ENCODE data around the gene ARFGAP3.

Gene ARFGAP3

DNA sequence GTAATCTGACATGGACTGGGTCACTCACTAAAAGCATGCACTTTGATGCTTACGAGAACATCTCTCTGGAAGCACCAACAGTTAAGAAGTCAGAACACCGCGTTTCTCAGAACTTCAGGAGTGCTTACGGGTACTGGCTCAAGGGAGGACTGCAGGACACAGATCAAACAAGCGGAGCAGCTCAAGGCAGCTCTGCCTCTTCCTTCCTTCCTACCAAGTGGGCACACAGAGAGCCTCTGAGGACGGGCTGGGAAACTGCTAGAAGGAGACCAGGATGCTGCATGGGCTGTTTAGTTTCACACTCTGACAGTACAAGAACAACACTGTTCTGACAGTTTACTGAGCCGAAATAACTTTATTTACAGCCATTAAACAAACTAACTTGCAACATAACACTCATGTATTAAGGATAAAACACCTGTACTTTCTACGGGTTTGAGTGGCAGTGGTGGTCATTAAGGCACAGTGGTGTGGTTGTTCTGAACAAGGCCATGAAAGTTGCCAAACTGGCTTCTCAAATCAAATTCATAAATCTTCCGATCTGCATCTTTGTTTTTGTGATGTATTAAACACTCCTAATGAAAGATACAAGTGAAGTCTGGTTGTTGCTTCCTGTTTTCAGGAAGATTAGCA is 37.5 kb downstream of the ARFGAP3 start:
- DNase-seq, result no peak

DNA sequence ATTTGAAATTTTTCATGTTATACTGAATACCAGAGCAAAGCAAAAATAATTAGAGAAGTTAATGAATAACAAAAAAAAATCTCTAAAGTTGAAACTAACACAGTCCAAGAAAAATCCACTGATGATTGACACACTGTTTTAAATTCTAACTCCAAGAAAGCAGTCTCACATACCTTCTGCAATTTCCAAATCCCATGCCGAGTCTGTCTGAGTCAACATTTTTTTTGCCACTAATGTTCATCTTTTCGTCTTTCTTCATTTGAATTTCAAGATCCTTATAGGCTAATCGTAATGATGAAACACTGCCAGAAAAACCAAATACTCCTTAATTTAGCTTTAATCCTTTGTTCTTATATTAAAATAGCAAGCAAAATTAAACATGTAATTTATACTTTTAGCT is 39.5 kb downstream of the ARFGAP3 start:
- DNase-seq, result no peak

DNA sequence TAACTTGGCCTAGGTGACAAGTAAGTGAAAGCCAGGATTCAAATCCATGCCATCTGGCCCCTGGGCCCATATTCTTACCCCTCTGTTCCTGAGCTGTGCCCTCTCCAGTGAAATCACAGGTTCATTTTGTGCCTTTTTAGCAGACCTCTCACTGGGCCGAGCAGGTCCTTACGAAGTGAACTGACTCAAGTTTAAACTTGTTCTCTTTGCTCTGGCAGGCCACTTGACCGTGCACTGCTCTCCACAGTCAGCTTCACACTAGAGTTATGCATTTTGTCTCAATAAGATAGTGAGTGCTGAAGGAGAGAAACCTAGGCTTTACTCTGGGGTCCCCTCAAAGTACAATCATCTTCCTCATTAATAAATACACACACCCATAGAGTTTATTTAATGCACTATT is 40.7 kb downstream of the ARFGAP3 start:
- DNase-seq, result no peak

GRCh38 chr22:42814616-42815015 is 42.5 kb downstream of the ARFGAP3 start:
- no peak for DNase-seq

DNA sequence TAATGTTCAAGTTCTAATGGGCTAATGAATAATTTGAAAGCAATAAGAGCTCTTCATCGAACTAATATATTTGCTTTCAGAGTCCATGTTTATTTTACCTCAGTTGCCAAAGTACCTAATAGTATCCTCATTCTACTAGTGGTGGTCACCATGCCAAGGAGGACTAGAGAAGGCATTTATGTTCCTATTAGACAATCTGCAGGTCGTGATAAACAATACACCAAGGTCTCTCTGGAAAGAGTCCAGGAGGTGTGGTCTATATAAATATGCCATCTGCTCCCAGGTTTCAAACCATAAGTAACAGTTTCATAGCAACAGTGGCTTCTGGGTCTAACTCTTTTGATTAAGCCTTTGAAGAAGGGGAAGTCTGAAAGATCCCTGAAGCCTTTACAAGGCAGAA is 42.9 kb downstream of the ARFGAP3 start:
- no peak for DNase-seq

- no peak for DNase-seq
Observed at GRCh38 chr22:42813501-42813900, 43.6 kb downstream of the ARFGAP3 start.

DNA sequence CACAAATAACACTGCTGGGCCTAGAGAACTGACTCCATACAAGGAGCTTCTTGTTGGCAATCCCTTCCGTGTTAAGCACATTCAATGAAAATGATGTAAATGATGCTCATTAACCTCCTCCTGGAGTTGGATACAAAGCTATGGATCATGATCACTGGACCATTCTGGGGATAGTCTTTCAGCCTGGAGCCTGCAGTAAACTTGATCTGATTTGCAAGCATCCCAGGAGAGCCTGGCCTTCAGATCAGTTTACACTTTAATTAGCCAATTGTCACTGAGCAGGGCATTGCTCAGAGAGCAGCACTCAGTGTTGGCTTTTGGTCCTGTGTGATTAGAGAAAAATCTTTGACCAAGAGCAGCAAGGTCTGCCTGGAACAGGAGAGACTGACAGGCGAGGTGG is 45.6 kb downstream of the ARFGAP3 start:
- DNase-seq, result no peak

GRCh38 chr22:42808521-42808920 is 48.6 kb downstream of the ARFGAP3 start:
- DNase-seq, result no peak

DNA sequence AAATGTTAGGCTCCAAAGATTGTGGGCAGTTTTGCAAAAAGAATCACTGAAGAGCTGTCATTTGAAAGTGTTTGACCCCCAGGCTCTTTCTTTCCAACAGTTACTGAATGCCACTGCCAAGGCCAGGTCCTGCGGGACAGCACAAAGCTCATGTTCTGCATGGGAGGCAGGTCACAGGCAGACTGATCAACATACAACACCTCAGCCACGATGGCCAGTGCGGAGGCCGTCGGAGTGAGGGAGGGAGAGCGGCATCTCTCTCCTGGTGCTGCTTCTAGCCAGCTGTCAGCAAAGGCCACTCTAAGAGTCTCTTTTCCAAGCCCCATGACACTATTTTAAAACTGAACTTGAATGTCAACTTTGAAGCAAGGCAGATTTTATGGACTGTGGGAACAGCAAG is 49.9 kb downstream of the ARFGAP3 start:
- no peak for DNase-seq

GRCh38 chr22:42805998-42806830 is 50.9 kb downstream of the ARFGAP3 start:
- DNase-seq, result no peak

DNA sequence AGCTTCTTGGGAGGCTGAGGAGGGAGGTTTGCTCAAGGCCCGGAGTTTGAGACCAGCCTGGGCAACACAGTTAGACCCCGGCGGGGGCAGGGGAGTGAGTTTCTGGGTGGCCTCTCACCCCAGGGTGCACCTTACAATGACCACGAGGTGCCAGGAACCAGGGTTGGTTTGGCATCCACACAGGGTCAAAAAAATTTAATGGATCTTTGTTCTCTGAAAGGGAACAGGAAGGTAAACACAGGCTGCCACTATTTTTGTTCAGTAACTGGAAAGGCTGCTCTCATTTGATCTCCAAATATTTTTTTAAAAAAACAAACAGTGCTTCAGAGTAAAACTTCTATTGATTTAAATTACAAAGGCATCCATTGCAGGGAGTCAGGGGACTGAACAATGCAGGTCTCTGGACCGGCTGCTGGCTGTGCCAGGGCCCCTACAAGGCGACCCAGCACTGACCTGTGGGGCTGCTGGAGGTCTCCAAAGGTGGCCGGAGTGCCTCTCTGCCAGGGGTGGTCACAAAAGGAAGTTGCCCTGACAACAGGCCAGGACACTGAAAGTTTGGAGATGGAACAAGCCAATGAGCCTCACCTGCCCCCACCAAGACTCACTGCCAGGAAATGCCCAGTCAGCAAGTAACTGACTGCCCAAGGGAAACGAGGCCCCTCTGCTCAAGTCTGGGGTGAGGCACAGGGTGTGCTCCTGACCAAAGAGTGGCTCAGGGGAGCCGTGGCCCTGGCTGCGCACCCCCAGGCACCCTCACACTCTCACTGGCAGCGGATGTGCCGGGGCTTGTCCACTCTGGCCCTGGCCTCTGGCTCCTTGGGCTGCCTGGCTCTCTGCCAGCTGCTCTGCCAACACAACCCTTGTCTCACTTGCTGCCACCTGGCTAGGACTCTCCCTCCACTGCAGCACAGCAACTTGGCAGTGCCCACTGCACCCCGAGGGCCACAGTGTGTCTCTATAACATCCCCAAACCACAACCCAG is 51.8 kb downstream of the ARFGAP3 start:
- DNase-seq, result no peak

- no peak for DNase-seq
Observed at GRCh38 chr22:42803389-42803788, 53.7 kb downstream of the ARFGAP3 start.

DNA sequence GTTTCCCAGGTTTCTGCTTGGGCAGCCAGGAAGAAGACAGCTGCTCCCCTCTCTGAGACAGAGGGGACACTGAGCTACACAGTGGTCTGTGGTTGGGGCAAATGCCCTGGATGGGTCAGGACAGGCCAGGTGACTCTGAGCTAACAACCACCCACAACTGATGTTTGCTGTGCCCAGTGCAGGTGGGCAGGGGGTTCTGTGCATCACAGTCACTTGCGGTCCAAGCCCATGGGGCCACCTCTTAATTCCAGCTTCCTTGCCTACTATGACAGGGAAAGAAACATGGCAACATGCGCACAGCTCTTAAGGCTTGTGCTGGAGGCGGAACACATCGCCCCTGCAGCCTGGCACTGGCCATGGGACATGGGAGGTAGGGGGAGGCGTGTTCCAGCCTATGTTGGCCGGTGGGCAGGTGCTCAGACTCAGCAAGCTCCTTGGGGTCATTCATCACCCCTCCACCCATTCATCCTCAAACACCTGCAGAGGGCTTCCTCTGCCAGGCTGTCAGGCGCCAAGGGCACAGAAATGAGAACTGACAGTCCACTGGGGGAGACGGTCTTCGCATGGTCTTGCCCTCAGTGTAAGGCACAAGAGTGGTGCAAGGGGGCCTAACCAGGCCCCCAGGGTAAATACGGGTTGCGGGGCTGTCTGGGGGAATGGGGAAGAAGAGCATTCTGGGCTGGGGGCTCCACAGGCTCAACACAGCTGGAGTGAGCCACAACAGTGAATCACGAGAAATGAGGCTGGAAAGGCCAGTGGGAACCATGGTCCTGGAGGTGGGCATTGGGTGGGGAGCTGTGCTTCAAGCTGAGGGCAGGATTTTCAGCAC is 55.6 kb downstream of the ARFGAP3 start:
- DNase-seq, result no peak

- no peak for DNase-seq
Observed at GRCh38 chr22:42800451-42801251, 56.4 kb downstream of the ARFGAP3 start.

DNA sequence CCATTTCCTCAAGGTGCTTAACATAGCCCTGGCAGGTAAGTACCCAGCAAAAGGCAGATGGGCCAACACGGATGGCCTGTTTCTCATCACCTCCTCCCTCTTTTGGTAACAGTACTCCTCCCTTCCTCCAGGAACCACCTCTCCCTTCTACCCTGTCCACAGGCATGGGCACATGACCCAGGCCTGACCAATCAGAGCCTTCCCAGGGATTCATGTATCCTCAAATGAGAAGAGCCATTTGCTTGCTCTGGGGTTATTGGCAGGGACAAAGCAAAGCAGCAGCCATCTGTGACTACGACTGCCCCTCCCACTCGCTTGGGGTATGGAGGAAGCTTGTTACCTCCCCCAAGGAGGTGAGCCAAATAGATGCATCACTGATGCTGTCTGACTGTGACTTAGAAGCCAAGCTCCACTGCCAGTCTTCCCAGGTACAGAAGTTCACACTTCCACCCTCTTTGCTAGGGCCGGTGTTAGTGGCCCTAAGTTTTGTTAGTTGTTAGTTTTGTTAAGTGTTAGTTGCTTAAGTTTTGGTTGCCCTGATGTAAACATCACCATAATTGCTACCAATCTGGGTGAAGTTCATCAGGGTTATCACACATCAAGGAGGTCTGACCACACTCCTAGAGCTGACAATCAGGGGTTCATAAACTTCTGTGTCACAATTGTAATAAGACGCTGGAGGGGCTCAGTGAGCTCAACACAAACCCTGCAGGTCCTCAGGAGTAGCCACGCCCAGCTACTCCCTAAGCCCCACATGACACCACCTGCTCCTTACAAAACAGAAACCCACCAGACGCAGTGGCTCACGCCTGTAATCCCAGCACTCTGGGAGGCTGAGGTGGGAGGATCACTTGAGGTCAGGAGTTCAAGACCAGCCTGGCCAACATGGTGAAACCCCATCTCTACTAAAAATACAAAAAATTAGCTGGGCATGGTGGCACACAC is 57.3 kb downstream of the ARFGAP3 start:
- no peak for DNase-seq

GRCh38 chr22:42799061-42799460 is 58.0 kb downstream of the ARFGAP3 start:
- DNase-seq, result no peak

GRCh38 chr22:42797011-42797410 is 60.1 kb downstream of the ARFGAP3 start:
- no peak for DNase-seq

- no peak for DNase-seq
Observed at GRCh38 chr22:42796081-42796480, 61.0 kb downstream of the ARFGAP3 start.

DNA sequence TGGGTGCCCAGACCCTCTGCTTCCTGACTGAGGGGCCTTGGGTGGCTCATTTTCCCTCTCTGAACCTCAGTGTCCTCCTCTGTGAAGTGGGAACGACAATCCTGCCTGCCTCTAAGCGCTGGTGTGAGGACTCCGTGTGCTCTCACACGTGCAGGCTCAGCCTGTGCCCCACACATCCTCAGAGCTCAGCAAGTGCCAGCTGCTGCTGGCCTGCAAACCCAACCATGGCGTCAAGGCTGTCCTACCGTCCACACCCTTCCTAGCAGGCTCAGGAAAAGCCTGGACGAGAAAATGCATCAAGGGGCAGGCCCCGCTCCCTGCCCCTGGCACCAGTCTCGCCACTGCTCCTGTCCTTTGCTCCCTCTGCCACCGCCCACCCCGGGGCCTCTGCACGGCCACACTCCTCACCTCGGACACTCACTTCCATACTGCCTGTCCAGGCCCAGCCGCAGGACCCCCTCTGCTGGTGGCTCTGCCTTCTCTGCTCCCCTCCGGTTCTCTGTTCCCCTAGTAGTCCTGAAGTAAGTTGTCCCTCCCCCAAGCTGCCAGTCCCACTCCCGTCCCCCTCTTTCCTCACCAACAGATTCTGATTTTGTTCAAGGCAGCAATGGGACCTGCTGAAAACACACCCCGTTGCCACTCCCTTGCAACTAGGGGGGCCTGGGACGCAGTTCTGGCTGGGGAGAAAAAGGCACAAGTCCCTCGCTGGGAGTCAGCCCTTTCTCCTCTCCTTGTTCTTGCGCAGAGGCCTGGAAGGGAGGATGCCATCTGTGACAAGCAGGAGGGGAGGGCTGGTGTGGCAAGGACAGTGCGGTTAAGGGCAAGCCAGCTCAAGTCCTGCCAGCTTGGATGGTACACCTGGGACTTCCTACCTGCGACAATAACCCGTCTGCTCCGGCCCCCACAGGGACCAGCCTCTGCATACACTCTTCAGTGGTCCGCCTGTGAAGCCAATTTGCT is 62.2 kb downstream of the ARFGAP3 start:
- no peak for DNase-seq
